Measurements from ENCODE around the gene TNF.
A peak's percentile ranks its signal among the peaks of the same experiment; 100 is the strongest.

GRCh38 chr6:31529329-31530150 is 45.8 kb upstream of the TNF start:
- TF ChIP-seq CTCF (IDR thresholded peaks at IDR 0.05; ENCODE audit: extremely low read depth in 1 of 2, insufficient read depth in 1 of 2, low read depth in 1 of 2, low read length in 2 of 2) (no peak), POLR2AphosphoS5 (IDR thresholded peaks at IDR 0.05; ENCODE audit: insufficient read depth, low read depth, low read length) (peak; percentile 15), POLR2A (IDR thresholded peaks at IDR 0.05; ENCODE audit: low read depth, low read length) (no peak)

Data from endothelial cell of umbilical vein (primary cell).